NCI-H774 (cell line): ENCODE measurements around the gene IL36B.
"Not testable (repeated sequence)": the region's sequence is repeated elsewhere in the genome, so short reads cannot be mapped to it uniquely, and the experiment has no call there.

Experiments
- DNase-seq: peaks from one replicate; lab custom pipeline; 2025; lab: John Stamatoyannopoulos, UW

IL36B gene

DNA sequence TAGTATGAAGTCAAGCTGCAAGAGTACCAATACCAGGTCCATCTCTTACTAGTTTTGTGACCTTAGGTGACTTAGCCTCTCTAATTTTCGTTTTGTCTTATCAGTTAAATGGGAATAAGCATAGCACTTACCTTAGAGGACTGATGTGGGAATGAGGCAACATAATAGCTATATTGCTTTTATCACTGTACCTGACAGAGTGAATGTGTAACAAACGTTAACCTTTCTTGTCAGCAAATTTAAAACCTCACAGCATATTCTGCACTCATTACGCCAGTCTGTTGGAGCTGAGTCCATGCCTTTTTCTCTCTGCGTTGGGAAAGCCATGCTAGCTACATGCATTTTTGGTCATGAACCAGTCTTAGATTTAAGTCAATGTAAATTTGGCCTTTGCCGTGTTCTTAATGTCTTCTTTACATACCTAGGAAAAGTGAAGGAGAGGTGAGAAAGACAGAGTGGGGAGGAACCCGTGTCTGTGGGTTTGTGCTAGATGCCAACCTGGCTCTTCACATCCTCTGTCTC lies at the start of gene IL36B:
TSS of gene IL36B (minus strand) at position 472 of the 522 bp plus-strand sequence.
- DNase-seq: no peak

DNA sequence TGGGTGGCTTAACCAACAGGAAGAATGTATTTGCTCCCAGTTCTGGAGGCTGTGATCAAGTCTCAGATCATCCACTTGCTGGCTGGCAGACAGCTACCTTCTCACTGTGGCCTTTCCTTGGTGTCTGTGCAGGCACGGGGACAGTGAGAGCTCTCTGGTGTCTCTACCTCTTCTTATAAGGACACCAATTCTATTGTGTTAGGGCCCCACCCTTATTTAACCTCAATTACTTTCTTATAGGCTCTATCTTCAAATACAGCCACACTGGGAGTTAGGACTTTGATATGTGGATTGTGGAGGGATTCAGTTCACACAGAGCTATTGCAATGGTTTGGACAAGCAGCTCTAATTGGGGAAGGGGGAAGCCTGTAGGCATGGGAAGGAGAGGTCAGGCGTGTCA lies 49.5 kb upstream of the IL36B start:
- no peak for DNase-seq

DNA sequence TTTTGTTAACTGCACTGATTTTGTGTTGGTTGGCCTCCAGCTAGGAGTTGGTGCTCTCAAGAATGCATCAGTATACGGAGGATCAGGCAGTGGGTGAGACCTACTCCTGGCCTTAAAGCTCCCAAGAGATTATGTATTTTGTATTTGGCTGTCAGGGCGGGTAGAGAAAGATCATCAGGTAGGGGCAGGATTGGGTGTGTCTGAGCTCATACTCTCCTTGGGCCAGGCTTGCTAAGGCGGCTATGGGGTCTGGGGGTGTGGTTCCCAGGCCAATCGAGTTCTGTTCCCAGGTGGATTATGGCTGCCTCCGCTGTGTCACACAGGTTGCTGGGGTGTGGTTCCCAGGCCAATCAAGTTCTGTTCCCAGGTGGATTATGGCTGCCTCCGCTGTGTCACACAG lies 45.9 kb upstream of the IL36B start:
- no peak for DNase-seq

DNA sequence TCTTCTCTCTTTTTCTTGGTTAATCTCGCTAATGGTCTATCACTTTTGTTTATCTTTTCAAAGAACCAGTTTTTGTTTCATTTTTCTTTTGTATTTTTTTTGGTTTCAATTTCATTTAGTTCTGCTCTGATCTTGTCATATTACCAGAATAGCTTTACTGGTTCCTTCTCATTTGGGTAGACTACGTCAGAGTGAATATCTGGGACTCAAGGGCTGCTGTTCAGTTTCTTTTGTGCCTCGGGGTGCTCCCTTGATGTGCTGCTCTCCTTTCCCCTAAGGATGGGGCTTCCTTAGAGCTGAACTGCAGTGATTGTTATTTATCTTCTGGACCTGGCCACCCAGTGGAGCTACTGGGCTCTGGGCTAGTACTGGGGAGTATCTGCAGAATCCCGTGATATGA lies 45.4 kb upstream of the IL36B start:
- DNase-seq: no peak

DNA sequence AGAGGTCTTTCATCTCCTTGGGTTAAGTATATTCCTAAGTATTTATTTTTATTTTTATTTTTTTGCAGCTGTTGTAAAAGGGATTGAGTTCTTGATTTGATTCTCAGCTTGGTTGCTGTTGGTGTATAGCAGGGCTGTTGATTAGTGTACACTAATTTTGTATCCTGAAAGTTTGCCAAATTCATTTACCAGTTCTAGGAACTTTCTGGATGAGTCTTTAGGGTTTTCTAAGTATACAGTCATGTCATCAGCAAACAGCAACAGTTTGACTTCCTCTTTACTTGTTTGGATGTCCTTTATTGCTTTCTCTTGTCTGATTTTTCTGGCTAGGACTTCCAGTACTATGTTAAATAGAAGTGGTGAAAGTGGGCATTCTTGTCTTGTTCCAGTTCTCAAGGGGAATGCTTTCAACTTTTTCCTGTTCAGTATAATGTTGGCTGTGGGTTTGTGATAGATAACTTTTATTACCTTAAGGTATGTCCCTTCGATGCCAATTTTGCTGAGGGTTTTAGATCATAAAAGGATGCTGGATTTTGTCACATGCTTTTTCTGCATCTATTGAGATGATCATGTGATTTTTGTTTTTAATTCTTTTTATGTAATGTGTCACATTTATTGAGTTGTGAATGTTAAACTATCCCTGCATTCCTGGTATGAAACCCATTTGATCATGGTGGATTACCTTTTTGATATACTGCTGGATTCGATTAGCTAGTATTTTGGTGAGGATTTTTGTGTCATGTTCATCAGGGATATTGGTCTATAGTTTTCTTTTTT lies 44.4 kb upstream of the IL36B start:
- DNase-seq: not testable (repeated sequence)

DNA sequence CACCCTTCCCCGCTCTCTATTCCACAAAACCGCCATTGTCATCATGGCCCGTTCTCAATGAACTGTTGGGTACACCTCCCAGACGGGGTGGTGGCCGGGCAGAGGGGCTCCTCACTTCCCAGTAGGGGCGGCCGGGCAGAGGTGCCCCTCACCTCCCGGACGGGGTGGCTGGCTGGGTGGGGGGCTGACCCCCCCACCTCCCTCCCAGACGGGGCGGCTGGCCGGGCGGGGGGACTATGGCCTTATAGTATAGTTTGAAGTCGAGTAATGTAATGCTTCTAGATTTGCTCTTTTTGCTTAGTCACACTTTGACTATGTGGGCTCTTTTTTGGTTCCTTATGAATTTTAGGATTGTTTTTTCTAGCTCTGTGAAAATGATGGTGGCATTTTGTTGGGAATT lies 43.6 kb upstream of the IL36B start:
- DNase-seq: not testable (repeated sequence)

DNA sequence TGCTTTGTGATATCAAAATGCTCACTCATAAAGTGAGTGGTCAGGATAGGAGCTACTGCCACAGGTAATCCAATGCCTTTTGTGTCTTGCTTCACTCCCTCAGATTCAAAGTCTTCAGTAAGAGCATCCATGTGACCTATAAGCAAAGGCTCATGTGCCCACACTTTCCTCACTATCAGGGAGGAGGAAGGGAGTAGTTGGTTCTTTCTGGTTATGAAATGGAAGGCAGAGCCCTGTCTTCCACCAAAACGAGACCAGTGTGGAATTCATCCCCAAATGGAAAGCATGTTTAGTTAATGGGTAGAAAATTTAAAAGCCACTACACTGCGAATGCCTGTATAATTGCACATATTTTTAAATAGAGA lies 40.9 kb upstream of the IL36B start:
- no peak for DNase-seq

DNA sequence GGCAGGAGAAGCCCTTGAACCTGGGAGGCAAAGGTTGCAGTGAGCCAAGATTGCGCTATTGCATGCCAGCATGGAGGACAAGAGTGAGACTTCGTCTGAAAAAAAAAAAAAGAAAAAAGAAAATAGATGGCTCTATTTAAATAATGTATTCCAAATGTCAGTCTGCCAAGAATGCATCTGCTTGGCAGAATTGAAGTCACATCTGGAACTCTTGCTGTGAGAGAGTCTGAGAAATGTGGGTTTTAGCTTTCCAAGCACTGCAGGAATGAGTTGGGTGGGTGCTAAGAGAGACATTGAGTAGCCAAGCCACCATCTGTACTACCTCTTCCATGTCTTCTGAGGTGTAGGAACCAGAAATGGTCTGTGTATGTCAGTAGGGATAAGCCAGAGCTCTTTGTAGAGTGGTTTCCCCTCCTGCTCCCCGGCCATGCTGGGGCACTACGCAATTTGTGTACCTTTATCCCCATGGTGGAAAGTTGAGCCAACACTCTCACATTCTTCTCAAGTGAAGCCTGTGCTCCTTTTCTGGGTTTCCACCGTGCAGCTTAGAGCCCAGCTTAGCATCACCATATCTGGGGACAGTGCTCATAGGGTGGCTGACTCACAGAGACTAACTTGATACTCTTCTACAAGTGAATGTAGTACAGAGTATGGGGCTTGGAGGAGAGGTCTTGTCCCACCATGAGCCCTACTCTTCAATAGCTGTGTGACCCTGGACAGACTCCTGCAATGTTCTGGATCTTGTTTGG lies 40.4 kb upstream of the IL36B start:
- DNase-seq: no peak

DNA sequence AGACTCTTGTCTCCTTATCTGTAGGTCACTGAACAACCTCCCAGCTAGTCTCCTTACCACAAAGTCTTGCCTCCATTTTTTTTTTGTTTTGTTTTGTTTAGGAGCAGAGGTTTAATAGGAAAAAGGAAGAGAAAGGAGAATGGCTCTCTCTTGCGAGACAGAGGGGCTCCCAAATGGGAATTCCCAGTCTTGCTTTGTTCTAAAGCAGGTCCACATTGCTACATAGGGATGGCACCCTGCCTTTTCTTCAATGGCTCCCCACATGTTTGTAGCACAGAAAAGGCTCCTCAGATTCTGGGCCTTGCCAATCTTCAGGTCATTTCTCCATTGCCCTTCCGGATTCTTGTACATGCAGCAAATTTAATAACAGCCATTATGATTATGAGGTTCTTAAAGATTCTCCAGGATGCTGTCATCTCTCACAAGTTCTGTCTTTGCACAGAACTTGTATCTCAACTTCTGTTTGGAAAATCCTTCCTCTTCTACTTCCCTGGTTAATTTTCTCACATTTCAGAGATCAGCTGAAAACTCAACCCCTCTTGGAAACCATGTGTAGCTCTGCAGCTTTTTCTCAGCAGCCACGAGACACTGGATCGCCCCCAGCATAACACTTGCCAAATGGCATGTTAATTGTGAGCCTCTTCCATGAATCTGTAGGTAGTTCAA lies 38.7 kb upstream of the IL36B start:
- DNase-seq: no peak

DNA sequence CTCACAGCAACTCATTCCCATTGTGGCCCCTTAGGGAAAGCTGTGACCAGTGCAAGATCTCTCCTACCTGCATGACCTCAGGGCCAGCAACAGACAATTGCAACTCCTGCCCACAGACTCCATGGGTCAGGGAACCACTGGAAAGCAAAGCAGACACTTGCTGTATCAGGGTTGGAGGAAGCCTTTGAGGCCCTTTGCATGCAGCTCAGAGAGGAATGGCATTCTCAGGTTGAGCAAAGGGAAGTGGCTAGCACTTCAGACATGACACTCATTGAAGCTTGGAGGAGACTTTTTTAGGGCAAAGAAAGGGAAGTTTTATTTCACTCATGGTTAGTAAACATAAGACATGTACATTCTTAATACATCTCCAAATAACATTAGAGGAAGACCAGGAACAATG lies 37.2 kb upstream of the IL36B start:
- no peak for DNase-seq

DNA sequence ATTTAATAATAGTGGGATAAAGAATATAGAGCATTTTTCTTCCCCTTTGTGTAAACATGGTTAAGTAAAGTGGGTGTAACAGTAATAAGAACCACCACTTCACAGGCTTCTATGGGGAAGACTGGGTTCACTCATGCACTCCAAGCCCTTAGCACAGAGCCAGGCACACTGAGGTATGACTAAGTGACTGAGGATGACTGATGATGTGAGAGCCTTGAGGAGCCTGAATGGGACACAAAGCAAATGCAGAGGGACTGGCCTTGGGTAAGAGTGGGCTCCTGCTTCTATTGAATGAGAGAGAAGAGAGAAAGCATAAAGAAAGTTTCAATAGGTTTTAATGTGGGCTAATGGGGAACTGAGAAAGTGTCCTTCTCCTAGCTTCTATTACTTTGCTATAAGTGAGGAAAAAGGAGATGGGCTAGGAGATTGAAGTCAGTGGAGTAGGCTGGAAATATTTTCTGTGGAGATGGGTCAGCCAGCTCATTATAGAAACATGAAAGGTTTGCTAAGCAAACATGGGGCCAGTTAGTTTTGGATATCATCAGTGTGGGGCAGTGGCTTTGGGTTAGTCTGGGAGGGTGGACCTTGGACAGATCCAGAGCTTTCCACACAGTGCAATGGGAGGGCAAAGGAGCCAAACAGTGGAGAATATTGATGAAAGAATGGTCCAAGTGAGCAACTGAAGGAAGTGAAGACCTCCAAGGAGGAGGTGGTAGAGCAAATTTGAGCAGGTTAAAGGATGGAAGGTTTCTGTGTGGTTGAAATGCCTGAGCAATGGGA lies 35.7 kb upstream of the IL36B start:
- DNase-seq: no peak

DNA sequence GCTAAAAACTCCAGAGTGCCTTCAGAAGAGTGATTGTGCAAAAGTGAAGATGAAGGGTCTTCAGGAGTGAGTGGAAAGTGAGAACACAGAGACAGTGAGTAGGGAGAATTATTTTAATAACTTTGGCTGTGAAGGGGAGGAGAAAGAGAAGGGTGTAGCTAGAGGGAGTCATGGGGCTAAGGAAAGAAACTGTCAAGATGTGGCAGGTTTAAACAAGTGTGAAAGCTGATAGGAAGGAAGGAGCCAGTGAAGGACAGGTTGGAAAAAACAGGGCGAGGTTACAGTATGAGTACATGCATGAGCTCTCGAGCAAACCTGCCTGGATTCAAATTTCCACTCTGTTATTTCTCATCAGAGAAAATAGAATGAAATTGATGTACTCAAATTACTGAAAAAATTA lies 32.9 kb upstream of the IL36B start:
- DNase-seq: no peak

DNA sequence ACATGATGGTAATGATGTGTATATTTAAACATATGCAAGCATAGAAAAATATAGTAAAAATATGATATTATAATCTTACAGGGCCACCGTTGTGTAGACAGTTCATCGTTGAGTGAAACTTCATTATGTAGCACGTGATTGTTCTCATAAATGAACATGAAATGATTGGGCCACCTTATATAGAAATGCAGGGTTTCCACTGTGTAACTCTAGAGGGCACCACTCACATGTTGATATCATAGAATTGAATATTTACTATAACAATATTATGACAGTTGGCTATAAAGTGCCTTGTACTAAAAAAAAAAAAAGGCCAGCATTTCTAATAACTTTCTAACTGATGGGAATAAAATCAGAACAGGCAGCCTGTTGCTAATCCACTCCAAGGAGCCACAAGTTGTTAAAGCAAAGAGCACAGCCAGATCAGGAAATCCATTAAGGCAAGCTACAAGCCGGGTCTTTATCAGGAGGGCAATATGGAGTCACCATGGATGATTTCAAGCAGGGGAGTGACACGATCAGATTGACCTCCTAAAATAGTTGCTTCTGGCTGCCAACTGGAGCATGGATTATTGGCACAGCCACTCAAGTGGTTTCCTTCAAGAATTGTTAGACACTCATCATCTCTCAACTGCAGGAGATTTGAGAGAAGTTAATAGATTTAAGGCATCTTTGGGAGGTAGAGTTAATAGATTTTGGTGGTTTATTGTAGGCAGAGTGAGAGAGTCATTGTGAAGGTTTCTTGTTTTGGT lies 31.8 kb upstream of the IL36B start:
- DNase-seq: no peak

DNA sequence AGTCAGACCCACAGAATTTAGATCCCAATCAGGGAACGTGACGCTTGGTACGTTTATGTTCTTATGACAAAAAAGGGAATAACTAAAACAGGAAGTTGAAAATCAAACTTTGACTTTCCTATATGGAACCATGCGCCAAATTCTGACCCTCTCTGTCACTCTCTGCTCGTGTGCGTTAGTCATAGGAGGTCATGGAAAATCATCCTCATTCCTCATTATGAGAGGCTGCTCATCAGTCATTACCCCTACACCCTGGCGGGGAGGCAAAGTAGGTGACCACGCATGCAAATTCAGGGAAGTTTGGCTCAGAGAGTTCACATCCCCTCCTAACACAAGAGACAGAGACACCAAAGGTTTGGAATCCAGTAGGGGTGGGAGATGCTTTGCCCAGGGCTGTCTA lies 30.6 kb upstream of the IL36B start:
- no peak for DNase-seq

DNA sequence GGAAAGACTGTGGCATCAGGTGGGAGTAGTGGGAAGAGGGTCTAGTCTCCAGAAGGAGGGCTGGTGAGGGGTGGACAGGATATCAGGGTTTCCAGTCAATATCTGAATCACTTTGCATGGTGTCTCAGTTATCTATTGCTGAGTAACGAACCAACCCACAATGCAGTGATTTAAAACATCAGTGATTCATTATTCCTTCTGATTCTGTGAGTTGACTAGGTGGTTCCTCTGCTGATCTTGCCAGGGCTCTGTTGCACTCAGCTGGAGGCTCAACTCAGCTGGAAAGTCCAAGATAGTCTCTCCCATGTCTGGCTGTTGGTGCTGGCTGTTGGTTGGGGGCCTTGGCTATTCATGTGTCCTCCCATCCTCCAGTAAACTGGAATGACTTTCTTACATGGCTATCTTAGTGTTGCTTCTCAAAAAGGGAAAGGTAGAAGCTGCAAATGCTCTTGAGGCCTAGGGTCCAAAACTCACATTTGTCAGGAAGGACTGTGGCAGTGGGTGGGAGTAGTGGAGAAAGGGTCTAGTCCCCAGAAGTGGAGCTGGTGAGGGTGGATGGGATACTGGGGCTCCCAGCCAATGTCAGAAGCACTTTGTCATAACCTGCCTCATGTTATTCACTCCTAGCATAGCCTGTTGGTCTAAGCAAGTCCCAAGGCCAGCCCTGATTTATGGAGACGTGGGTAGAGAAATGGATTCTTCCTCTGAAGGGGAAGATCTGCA lies 29.0 kb upstream of the IL36B start:
- no peak for DNase-seq

DNA sequence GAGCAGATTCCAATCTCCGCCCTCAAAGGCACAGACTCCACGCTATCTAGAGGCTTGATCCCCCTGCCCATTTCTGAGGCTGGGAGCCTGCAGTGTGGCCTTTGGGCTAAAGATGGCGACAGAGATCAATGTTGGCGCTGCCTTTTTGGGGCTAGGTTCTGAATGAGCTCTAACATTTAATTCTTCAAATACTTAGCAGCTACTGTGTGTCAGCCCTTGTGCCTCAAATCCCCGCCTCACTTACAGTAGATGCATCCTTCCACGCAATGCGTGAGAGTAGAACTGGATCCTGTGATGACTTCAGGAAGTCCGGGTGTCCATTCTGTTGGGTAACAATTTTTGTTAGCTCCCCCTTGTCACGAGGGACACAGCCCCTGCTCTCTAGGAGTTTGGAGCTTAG lies 27.5 kb upstream of the IL36B start:
- no peak for DNase-seq

DNA sequence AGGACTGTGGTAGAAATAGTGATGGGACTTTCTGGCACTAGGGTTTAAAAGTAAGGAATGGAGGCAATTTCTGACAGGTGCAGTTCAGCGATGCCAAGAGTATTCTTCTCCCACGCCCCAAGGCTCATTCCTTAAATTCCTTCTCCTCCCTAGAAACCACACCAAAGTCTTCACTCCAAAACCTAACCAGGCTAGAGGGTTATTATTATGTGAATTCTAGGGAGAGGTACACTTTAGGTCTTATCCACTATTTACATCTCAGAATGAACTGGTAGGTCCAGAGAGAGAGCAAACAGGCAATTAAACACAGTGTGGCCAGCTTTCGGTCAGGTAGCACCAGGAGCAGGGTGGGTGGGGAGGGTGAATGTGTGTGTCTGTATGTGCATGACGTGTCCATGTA lies 26.5 kb upstream of the IL36B start:
- no peak for DNase-seq

DNA sequence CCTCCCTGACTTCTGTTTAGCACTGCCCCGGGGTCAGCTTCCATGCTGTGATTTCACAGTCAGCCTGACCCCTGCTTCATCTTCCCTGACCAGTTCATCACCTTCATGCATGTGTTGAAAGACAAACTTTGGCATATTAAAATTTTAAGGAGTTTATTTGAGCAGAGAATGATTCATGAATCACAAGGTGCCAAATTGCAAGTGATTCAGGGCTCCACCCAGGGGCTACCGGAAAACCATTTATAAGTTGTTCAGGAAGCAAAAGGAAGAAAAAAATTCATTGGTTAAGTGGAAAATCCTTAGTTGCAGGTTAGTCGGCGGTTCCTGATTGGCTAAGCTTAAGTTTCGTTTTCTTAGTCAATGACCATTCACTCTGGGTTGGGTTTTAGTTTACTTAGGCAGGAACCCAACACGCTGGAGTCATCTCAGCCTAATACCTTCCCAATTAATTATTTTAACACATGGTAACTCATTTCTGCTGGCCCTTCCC lies 25.7 kb upstream of the IL36B start:
- DNase-seq: no peak

DNA sequence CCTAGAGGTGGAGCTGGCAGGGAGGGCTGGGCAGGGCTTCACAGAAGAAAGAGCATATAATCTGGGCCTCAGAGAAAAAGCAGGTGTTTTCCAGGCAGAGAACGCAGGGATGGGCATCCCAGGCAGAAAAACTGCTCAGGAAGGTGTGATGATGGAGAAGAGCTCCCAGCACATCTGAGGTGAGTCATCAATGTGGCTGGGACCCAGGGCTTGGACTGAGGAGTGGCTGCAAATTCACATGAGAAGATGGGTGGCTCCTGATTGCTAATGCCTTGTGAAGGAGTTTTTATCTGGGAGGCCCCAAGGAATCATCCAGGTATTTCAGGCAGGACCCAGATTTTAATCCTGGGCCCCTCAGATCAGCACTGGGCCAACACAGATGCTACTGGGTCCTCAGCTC lies 25.3 kb upstream of the IL36B start:
- no peak for DNase-seq

DNA sequence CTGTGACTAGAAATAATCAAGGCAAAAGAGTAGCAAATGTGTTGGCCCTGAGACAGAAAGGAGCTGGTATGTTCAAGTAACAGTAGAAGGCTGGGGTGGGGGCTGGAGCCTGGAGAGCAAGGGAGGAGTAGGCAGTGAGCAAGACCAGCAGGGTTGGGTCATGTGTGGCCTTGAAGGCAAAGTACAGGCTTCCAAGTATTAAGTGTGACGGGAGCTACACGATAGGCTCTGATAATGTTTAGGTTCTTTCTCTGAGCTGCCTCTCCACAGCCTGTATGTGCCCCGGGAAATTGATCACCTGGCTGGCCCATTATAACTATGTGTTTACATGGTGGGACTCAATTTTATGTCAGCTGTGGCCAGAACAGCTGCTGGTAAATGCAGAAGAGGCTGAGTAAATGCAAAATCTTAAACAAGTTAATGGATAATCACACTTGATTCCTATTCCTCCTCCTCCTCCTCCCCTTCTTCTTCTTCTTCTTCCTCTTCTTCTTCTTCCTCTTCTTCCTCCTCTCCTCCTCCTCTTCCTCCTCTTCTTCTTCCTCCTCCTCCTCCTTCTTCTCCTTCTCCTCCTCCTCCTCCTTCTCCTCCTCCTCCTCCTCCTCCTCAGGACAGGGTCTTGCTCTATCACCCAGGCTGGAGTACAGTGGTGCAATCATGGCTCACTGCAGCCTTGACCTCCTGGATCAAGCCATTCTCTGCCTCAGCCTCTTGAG lies 24.4 kb upstream of the IL36B start:
- DNase-seq: no peak
